Stomach (tissue), 9 donors: Measurements from ENCODE around the gene PHETA1. TPM values are rescaled to one million over a fixed set of nuclear protein-coding genes. Genes with fewer than 3 reads are reported as not detected.

ENCODE experiments used
- DNase-seq, 2 donors: peaks; one replicate each; pipeline versions ENCODE4 v3.0.0 to v3.0.0-alpha.2; 2013 to 2019
- H3K27ac ChIP-seq, 5 donors: fragments of 200-600 bp in 4 of 5; sonication (generic) in 4 of 5; one replicate each; pipeline ENCODE4 v1.5.1; 2013 to 2019; ENCODE audit warnings: mild to moderate bottlenecking in 1 of 5, moderate library complexity in 1 of 5
- H3K27me3 ChIP-seq, 3 donors: fragments of 200-600 bp; sonication (generic); one replicate each; pipeline ENCODE4 v1.5.1; 2017 to 2019; ENCODE audit warnings: mixed run types in 1 of 3
- H3K36me3 ChIP-seq, 4 donors: fragments of 200-600 bp; sonication (generic); 1 replicate in 3 of 4; 2 replicates in 1 of 4; pipeline ENCODE4 v1.5.1; 2016 to 2019
- H3K4me1 ChIP-seq, 4 donors: fragments of 200-600 bp; sonication (generic); one replicate each; pipeline ENCODE4 v1.5.1; 2016 to 2019
- H3K4me3 ChIP-seq, 4 donors: fragments of 200-600 bp; sonication (generic) in 3 of 4; one replicate each; pipeline ENCODE4 v1.5.1; 2016 to 2019; ENCODE audit warnings: mild to moderate bottlenecking in 1 of 4
- H3K9me3 ChIP-seq, 4 donors: fragments of 200-600 bp; sonication (generic); one replicate each; pipeline ENCODE4 v1.5.1; 2016 to 2019
- EP300 ChIP-seq: sonication (generic); formaldehyde crosslinking; IDR thresholded peaks from one replicate; pipeline ENCODE4 v1.6.1; 2017; ENCODE audit warnings: antibody characterized with exemption
- POLR2A ChIP-seq, 4 donors: fragments of 450-650 bp; IDR thresholded peaks; one replicate each; pipeline ENCODE4 v1.6.1; 2016; ENCODE audit warnings: antibody characterized with exemption in 4 of 4, control low read depth in 2 of 4, mild to moderate bottlenecking in 1 of 4, moderate library complexity in 1 of 4
- POLR2AphosphoS5 ChIP-seq, 3 donors: sonication (generic); formaldehyde crosslinking; IDR thresholded peaks; one replicate each; pipeline ENCODE4 v1.6.1; 2016; ENCODE audit warnings: antibody characterized with exemption in 3 of 3
- WGBS, 5 donors: extraction: QIAGEN DNeasy Blood & Tissue Kit in 3 of 5; methylation state at CpG; one replicate each; pipeline versions ENCODE4 v1.1.5 to v1.1.7; 2013 to 2018; 5-methylcytosine and 5-hydroxymethylcytosine counted together
- intact Hi-C: fragments of 100-400 bp; cut with DNase I; formaldehyde crosslinking; loops from one replicate; pipeline ENCODE4 v1.15.1; 2023; ENCODE audit warnings: low total_unique reads
- polyA plus RNA-seq, 3 donors: library from polyadenylated mRNA; stranded (reverse); fragments of 200-250 nt; gene quantifications; one replicate each; pipeline ENCODE4 v1.2.3, GENCODE V29; 2013
- total RNA-seq, 5 donors: library from RNA; depleted of rRNA; stranded (reverse); fragments of >200 nt; gene quantifications; one replicate each; pipeline versions ENCODE4 v1.1.0 to v1.2.3, GENCODE V29; 2014 to 2016
- TF ChIP-seq, protein P1 (sequence below), 7 experiments: fragments of 450-650 bp in 4 of 7; fragments of 200-600 bp in 3 of 7; sonication (generic) in 3 of 7; IDR thresholded peaks; one replicate each; pipeline ENCODE4 v1.5.1; 2016 to 2019; ENCODE audit warnings: antibody characterized with exemption in 7 of 7, control low read depth in 2 of 7, mild to moderate bottlenecking in 1 of 7
- donor health status: healthy with polysubstance abuse.
- donor health status: Bipolar disorder and iron deficiency.
- donor health status: healthy.

PHETA1 gene
- total and polyA plus RNA-seq, 8 donors, result 7.0 to 59.3 (median 17.7) TPM

DNA sequence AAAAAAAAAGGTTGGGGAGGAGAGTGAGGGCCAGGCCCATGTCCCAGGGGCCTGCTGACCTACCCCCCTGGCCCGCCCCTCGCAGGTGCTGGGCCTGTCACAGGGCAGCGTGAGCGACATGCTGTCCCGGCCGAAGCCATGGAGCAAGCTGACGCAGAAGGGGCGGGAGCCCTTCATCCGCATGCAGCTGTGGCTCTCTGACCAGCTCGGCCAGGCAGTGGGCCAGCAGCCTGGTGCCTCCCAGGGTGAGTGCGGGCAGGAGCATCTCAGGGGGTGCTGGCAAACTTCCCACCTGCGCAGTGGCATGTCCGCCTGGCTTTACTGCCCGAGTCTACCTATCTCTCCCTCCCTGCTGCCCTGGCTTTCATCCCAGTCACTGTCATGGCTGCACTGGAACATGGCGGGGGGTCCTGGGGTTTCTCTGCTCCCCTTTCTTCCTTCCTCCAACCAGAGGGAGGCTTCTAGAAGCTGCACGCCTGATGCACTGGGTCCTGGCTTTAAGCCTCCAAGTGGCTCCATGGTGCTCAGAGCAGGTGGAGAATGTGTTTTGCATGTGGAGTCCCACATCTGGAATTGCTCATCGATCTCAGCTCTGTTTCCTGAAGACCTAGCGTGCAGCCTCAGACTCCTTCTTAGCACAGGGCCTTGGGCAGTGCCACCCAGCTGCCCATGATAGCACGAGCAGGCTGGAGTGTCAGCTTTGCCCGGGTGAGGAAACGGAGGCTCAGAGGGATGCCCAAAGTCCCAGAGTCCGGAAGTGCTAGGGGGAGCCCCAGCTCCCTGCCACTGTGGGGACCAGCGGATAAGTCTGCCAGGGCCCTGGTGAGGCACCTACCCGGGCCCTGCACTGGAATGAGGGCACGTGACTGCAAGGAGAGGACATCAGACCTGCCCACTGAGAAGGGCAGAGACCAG lies 46.3 kb downstream of the PHETA1 start:
- Histone ChIP-seq H3K4me3 (no peak overlapping the region), H3K9me3 (no peaks in the 10 kb centered on the region), H3K27me3 (peaks cover 0 to 23% (median 0%) of the 10 kb centered on the region in 3 donors), H3K27ac (no peak overlapping the region), H3K36me3 (no peaks in the 10 kb centered on the region), H3K4me1 (no peaks in the 10 kb centered on the region)
- DNase-seq, result no peak
- 69 to 85% (median 79%) methylated on average over 15 to 25 of the region's 25 CpGs for WGBS, 5 donors
- intact Hi-C loops, result no loop called here
- no peak for TF ChIP-seq POLR2A (IDR thresholded peaks at IDR 0.05)
- no peak for TF ChIP-seq POLR2AphosphoS5 (IDR thresholded peaks at IDR 0.05)
- TF ChIP-seq, protein P1, sequence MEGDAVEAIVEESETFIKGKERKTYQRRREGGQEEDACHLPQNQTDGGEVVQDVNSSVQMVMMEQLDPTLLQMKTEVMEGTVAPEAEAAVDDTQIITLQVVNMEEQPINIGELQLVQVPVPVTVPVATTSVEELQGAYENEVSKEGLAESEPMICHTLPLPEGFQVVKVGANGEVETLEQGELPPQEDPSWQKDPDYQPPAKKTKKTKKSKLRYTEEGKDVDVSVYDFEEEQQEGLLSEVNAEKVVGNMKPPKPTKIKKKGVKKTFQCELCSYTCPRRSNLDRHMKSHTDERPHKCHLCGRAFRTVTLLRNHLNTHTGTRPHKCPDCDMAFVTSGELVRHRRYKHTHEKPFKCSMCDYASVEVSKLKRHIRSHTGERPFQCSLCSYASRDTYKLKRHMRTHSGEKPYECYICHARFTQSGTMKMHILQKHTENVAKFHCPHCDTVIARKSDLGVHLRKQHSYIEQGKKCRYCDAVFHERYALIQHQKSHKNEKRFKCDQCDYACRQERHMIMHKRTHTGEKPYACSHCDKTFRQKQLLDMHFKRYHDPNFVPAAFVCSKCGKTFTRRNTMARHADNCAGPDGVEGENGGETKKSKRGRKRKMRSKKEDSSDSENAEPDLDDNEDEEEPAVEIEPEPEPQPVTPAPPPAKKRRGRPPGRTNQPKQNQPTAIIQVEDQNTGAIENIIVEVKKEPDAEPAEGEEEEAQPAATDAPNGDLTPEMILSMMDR (IDR thresholded peaks at IDR 0.05), result no peak
- no peak for TF ChIP-seq EP300

GRCh38 chr12:111321317-111321716 lies 47.6 kb downstream of the PHETA1 start:
- intact Hi-C loops, result no loop called here
- no peaks in the 10 kb centered on the region for H3K9me3 ChIP-seq
- no peak overlapping the region for H3K27ac ChIP-seq
- H3K4me3 ChIP-seq, result no peak overlapping the region
- no peak for TF ChIP-seq POLR2A (IDR thresholded peaks at IDR 0.05)
- no peak for TF ChIP-seq POLR2AphosphoS5 (IDR thresholded peaks at IDR 0.05)
- TF ChIP-seq EP300, result no peak
- TF ChIP-seq, protein P1 (IDR thresholded peaks at IDR 0.05), result no peak
- 74 to 86% (median 82%) methylated on average over 5 of the region's 5 CpGs for WGBS, 5 donors
- no peaks in the 10 kb centered on the region for H3K36me3 ChIP-seq
- DNase-seq, result no peak
- H3K4me1 ChIP-seq, result no peaks in the 10 kb centered on the region
- peaks cover 0 to 23% (median 0%) of the 10 kb centered on the region in 3 donors for H3K27me3 ChIP-seq

GRCh38 chr12:111320258-111321050 lies 48.4 kb downstream of the PHETA1 start:
- intact Hi-C loops, result no loop called here
- DNase-seq, result no peak
- H3K36me3 ChIP-seq, result no peaks in the 10 kb centered on the region
- no peak overlapping the region for H3K4me3 ChIP-seq
- H3K4me1 ChIP-seq, result no peaks in the 10 kb centered on the region
- TF ChIP-seq POLR2AphosphoS5 (IDR thresholded peaks at IDR 0.05), result no peak
- TF ChIP-seq POLR2A (IDR thresholded peaks at IDR 0.05), result no peak
- TF ChIP-seq, protein P1 (IDR thresholded peaks at IDR 0.05), result no peak
- no peak for TF ChIP-seq EP300
- H3K27ac ChIP-seq, result no peak overlapping the region
- H3K27me3 ChIP-seq, result peaks cover 0 to 23% (median 0%) of the 10 kb centered on the region in 3 donors
- no peaks in the 10 kb centered on the region for H3K9me3 ChIP-seq
- 90 to 94% (median 92%) methylated on average over 38 to 67 of the region's 67 CpGs for WGBS, 5 donors

DNA sequence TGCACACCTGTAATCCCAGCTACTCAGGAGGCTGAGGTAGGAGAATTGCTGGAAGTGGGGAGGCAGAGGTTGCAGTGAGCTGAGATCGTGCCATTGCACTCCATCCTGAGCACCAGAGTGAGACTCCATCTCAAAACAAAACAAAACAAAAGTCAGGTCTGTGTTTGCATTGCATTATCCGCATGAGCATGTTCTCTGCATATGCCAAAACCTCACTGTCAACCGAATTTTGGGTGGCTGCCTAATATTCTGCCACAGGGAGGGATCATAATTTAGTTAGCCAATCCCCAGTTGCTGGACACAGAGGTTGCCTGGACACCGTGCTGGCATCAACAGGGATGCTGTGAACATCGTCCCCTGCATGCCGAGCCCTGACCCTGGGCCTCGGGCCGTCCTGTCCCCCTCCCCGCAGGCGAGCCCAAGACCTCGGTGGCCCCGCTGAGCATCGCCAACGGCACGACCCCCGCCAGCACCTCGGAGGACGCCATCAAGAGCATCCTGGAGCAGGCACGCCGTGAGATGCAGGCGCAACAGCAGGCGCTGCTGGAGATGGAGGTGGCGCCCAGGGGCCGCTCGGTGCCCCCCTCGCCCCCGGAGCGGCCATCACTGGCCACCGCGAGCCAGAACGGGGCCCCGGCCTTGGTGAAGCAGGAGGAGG lies 49.2 kb downstream of the PHETA1 start:
- intact Hi-C loops, result no loop called here
- whole genome bisulfite sequencing, 5 donors, result 87 to 91% (median 89%) methylated on average over 23 to 32 of the region's 32 CpGs
- Histone ChIP-seq H3K36me3 (no peaks in the 10 kb centered on the region), H3K4me1 (no peaks in the 10 kb centered on the region), H3K4me3 (no peak overlapping the region), H3K9me3 (no peaks in the 10 kb centered on the region), H3K27me3 (peaks cover 0 to 28% (median 0%) of the 10 kb centered on the region in 3 donors), H3K27ac (no peak overlapping the region)
- TF ChIP-seq POLR2A (IDR thresholded peaks at IDR 0.05) (no peak), EP300 (no peak), POLR2AphosphoS5 (IDR thresholded peaks at IDR 0.05) (no peak)
- TF ChIP-seq, protein P1 (IDR thresholded peaks at IDR 0.05), result no peak
- no peak for DNase-seq
